ENCODE measurements around the gene SWSAP1. TPM values are rescaled to one million over a fixed set of nuclear protein-coding genes. Genes with fewer than 3 reads are reported as not detected.
"Not testable (repeated sequence)": the region's sequence is repeated elsewhere in the genome, so short reads cannot be mapped to it uniquely, and the experiment has no call there.

Gene SWSAP1
- total and polyA plus RNA-seq, 2 of the 8 experiments (the other 6 are each of a cell fraction or from before 2014, with no cell fraction given), result 3.1 to 5.2 TPM

- H3K36me3 ChIP-seq (ENCODE audit: control insufficient read depth in 2 of 4, insufficient read depth in 4 of 4, low read length in 3 of 4); H4K8ac ChIP-seq (ENCODE audit: extremely low read depth, insufficient read depth, low read length); H3K9me3 ChIP-seq (ENCODE audit: insufficient read depth in 2 of 2, low read depth in 1 of 2, low read length in 1 of 2); H3K14ac ChIP-seq (ENCODE audit: insufficient read length); H3K27me3 ChIP-seq (replicated peaks in 1 of 4; ENCODE audit: control insufficient read depth in 3 of 4, extremely low read depth in 1 of 4, insufficient read depth in 3 of 4, low read length in 3 of 4); H4K20me1 ChIP-seq (replicated peaks in 1 of 2; ENCODE audit: control insufficient read depth in 1 of 2, insufficient read depth in 2 of 2, low read length in 2 of 2); H4K91ac ChIP-seq (replicated peaks; ENCODE audit: insufficient read length, low read length); H3K23ac ChIP-seq (ENCODE audit: insufficient read length); H4K5ac ChIP-seq (ENCODE audit: insufficient read length, low read depth, low read length); H2BK20ac ChIP-seq (ENCODE audit: low read length); H2BK12ac ChIP-seq (ENCODE audit: low read depth, low read length); FAIRE-seq; H3K4ac ChIP-seq (replicated peaks; ENCODE audit: insufficient read length, low read depth, low read length); H3K56ac ChIP-seq (replicated peaks; ENCODE audit: insufficient read length, low read depth, low read length); H3K4me2 ChIP-seq (ENCODE audit: insufficient read depth in 1 of 2, low read depth in 2 of 2, low read length in 2 of 2); H2BK5ac ChIP-seq (ENCODE audit: low read depth, low read length); H2BK15ac ChIP-seq (ENCODE audit: low read length); H2BK120ac ChIP-seq (replicated peaks; ENCODE audit: low read depth, low read length); H2AK5ac ChIP-seq (ENCODE audit: low read depth, low read length); H3K18ac ChIP-seq (ENCODE audit: extremely low read depth, low read length); H3K79me1 ChIP-seq (ENCODE audit: low read depth, low read length); H3K9ac ChIP-seq (replicated peaks in 1 of 4; ENCODE audit: extremely low read depth in 1 of 4, low read depth in 3 of 4, low read length in 3 of 4); H3K79me2 ChIP-seq (ENCODE audit: control insufficient read depth in 1 of 2, insufficient read depth in 2 of 2, low read length in 2 of 2); H3K4me3 ChIP-seq (ENCODE audit: extremely low read depth in 1 of 4, insufficient read depth in 2 of 4, low read depth in 3 of 4, low read length in 4 of 4); H3K27ac ChIP-seq (ENCODE audit: low read depth, low read length); DNase-seq (ENCODE audit: low read depth in 1 of 2, low spot score in 2 of 2); H2AFZ ChIP-seq (ENCODE audit: low read length): not testable (repeated sequence)
- Histone ChIP-seq H3K4me1 (replicated peaks in 1 of 4; ENCODE audit: control insufficient read depth in 3 of 4, insufficient read depth in 4 of 4, low read length in 3 of 4) (peaks cover 0 to 15% (median 9%) of the 10 kb centered on the region in 4 experiments; a peak in 5 of 7 replicates), H3K23me2 (ENCODE audit: low read depth, low read length) (peaks cover 31% of the 10 kb centered on the region)
- ChIA-PET CTCF (ENCODE audit: partially characterized antibody) (interaction anchor here (0.7 to 16.8 kb wide), 15 partner anchors 11 to 124 kb away, joined by 4 to 197 read pairs (median 12); partner anchors contain the start of genes CCDC159, ODAD3, PRKCSH and RGL3), POLR2A (ENCODE audit: partially characterized antibody) (interaction anchor here (2.6 to 3.2 kb wide), 3 partner anchors 11 to 43 kb away, joined by 9 to 29 read pairs (median 12); no protein-coding TSS in a partner anchor)
- WGBS, 2 experiments (ENCODE audit: extremely low coverage in 1 of 2, insufficient coverage in 1 of 2, insufficient read length in 1 of 2, insufficient replicate concordance in 2 of 2, low coverage in 1 of 2, low lambda C conversion rate in 2 of 2, missing lambda C conversion rate in 1 of 2), result 91% methylated on average over 13 of the region's 14 CpGs; no CpG with 5 or more reads in 1 of the 2 experiments
Measured at GRCh38 chr19:11379269-11379845, 4.9 kb downstream of the SWSAP1 start.
